Activated T-helper 17 cell treated with anti-CD3 and anti-CD28 coated beads, Interleukin-2, amount 50 U/mL, for 72 hours (primary cell): ENCODE results near the gene GPATCH8. TPM values are rescaled to one million over a fixed set of nuclear protein-coding genes. Genes with fewer than 3 reads are reported as not detected.
A peak's percentile ranks its signal among the peaks of the same experiment; 100 is the strongest.
"Not testable (repeated sequence)": the region's sequence is repeated elsewhere in the genome, so short reads cannot be mapped to it uniquely, and the experiment has no call there.

Experiments
- ATAC-seq: fragments of 150-1000 bp; cut with Tn5 transposase; replicated peaks from 2 replicates; pipeline ENCODE4 v1.10.0; 2021; ENCODE audit warnings: mild to moderate bottlenecking, moderate library complexity
- H3K27ac Mint-ChIP-seq: one replicate; pipeline ENCODE4 v1.8.0; 2022; ENCODE audit warnings: mixed read lengths
- H3K27me3 Mint-ChIP-seq: one replicate; pipeline ENCODE4 v1.8.0; 2022; ENCODE audit warnings: mixed read lengths
- H3K36me3 Mint-ChIP-seq: one replicate; pipeline ENCODE4 v1.8.0; 2022; ENCODE audit warnings: low read depth, mild to moderate bottlenecking, mixed read lengths
- H3K4me1 Mint-ChIP-seq: one replicate; pipeline ENCODE4 v1.8.0; 2022; ENCODE audit warnings: mixed read lengths
- H3K4me3 Mint-ChIP-seq: one replicate; pipeline ENCODE4 v1.8.0; 2022; ENCODE audit warnings: mild to moderate bottlenecking, mixed read lengths
- H3K9me3 Mint-ChIP-seq: one replicate; pipeline ENCODE4 v1.8.0; 2022; ENCODE audit warnings: mixed read lengths
- total RNA-seq, 2 donors: library from RNA; stranded (reverse); gene quantifications; one replicate each; pipeline ENCODE4 v1.2.3, GENCODE V29; 2022

Gene GPATCH8
- total RNA-seq, 2 donors from 2014 or later, result 40.3 to 43.7 TPM

- Mint-ChIP-seq H3K27me3 (peaks cover 7% of the 10 kb centered on the region), H3K27ac (peak overlapping the region; percentile 36), H3K4me1 (peaks cover 6% of the 10 kb centered on the region), H3K9me3 (no peaks in the 10 kb centered on the region), H3K4me3 (no peak overlapping the region), H3K36me3 (no peaks in the 10 kb centered on the region)
- no peak for ATAC-seq
Observed at GRCh38 chr17:44536090-44536953, 33.1 kb upstream of the GPATCH8 start.

GRCh38 chr17:44533533-44534246 lies 30.5 kb upstream of the GPATCH8 start:
- Mint-ChIP-seq H3K4me3 (peak overlapping the region; percentile 53), H3K4me1 (peaks cover 6% of the 10 kb centered on the region), H3K27me3 (no peaks in the 10 kb centered on the region), H3K9me3 (no peaks in the 10 kb centered on the region), H3K27ac (peak overlapping the region; percentile 28), H3K36me3 (no peaks in the 10 kb centered on the region)
- ATAC-seq, result peak; percentile 95

GRCh38 chr17:44530896-44531418 lies 27.8 kb upstream of the GPATCH8 start:
- Mint-ChIP-seq H3K9me3 (no peaks in the 10 kb centered on the region), H3K4me1 (peaks cover 6% of the 10 kb centered on the region), H3K4me3 (no peak overlapping the region), H3K27me3 (no peaks in the 10 kb centered on the region), H3K36me3 (no peaks in the 10 kb centered on the region), H3K27ac (no peak overlapping the region)
- ATAC-seq, result no peak

GRCh38 chr17:44529864-44530263 lies 26.7 kb upstream of the GPATCH8 start:
- no peaks in the 10 kb centered on the region for H3K9me3 Mint-ChIP-seq
- H3K27ac Mint-ChIP-seq, result no peak overlapping the region
- H3K36me3 Mint-ChIP-seq, result no peaks in the 10 kb centered on the region
- ATAC-seq, result no peak
- H3K27me3 Mint-ChIP-seq, result no peaks in the 10 kb centered on the region
- peaks cover 6% of the 10 kb centered on the region for H3K4me1 Mint-ChIP-seq
- H3K4me3 Mint-ChIP-seq, result no peak overlapping the region

GRCh38 chr17:44527954-44528353 lies 24.7 kb upstream of the GPATCH8 start:
- Mint-ChIP-seq H3K9me3 (no peaks in the 10 kb centered on the region), H3K27ac (no peak overlapping the region), H3K27me3 (peaks cover 3% of the 10 kb centered on the region), H3K36me3 (no peaks in the 10 kb centered on the region), H3K4me3 (no peak overlapping the region), H3K4me1 (no peaks in the 10 kb centered on the region)
- ATAC-seq, result no peak

- Mint-ChIP-seq H3K27me3 (peaks cover 3% of the 10 kb centered on the region), H3K4me1 (no peaks in the 10 kb centered on the region), H3K9me3 (no peaks in the 10 kb centered on the region), H3K36me3 (no peaks in the 10 kb centered on the region), H3K4me3 (no peak overlapping the region), H3K27ac (no peak overlapping the region)
- no peak for ATAC-seq
Observed at GRCh38 chr17:44527102-44527501, 23.9 kb upstream of the GPATCH8 start.

- H3K27me3 Mint-ChIP-seq, result peaks cover 6% of the 10 kb centered on the region
- H3K4me1 Mint-ChIP-seq, result no peaks in the 10 kb centered on the region
- no peak for ATAC-seq
- H3K36me3 Mint-ChIP-seq, result no peaks in the 10 kb centered on the region
- H3K9me3 Mint-ChIP-seq, result no peaks in the 10 kb centered on the region
- H3K4me3 Mint-ChIP-seq, result no peak overlapping the region
- no peak overlapping the region for H3K27ac Mint-ChIP-seq
Observed at GRCh38 chr17:44523672-44523972, 20.4 kb upstream of the GPATCH8 start.

GRCh38 chr17:44522883-44523671 lies 19.9 kb upstream of the GPATCH8 start:
- H3K9me3 Mint-ChIP-seq, result no peaks in the 10 kb centered on the region

GRCh38 chr17:44518032-44518431 lies 14.8 kb upstream of the GPATCH8 start:
- Mint-ChIP-seq H3K27ac (no peak overlapping the region), H3K27me3 (peaks cover 6% of the 10 kb centered on the region), H3K36me3 (no peaks in the 10 kb centered on the region), H3K9me3 (no peaks in the 10 kb centered on the region), H3K4me1 (no peaks in the 10 kb centered on the region), H3K4me3 (no peak overlapping the region)
- no peak for ATAC-seq

More at GRCh38 chr17:44522883-44523671, 19.9 kb upstream of the GPATCH8 start:
- no peak overlapping the region for H3K4me3 Mint-ChIP-seq
- peak; percentile 63 for ATAC-seq
- H3K27ac Mint-ChIP-seq, result no peak overlapping the region
- H3K36me3 Mint-ChIP-seq, result no peaks in the 10 kb centered on the region
- no peaks in the 10 kb centered on the region for H3K4me1 Mint-ChIP-seq
- peaks cover 6% of the 10 kb centered on the region for H3K27me3 Mint-ChIP-seq

GRCh38 chr17:44511241-44512134 lies 8.3 kb upstream of the GPATCH8 start:
- H3K9me3 Mint-ChIP-seq, H3K27me3 Mint-ChIP-seq, H3K4me1 Mint-ChIP-seq, H3K27ac Mint-ChIP-seq, ATAC-seq, H3K4me3 Mint-ChIP-seq, H3K36me3 Mint-ChIP-seq: not testable (repeated sequence)

GRCh38 chr17:44506939-44507604 lies 3.9 kb upstream of the GPATCH8 start:
- not testable (repeated sequence) for ATAC-seq, H3K4me1 Mint-ChIP-seq, H3K4me3 Mint-ChIP-seq, H3K27me3 Mint-ChIP-seq, H3K36me3 Mint-ChIP-seq, H3K27ac Mint-ChIP-seq, H3K9me3 Mint-ChIP-seq

- H3K27me3 Mint-ChIP-seq, result peaks cover 5% of the 10 kb centered on the region
- peak overlapping the region; percentile 98 for H3K27ac Mint-ChIP-seq
- ATAC-seq, result peak; percentile 18
- H3K4me3 Mint-ChIP-seq, result peak overlapping the region; percentile 96
- H3K9me3 Mint-ChIP-seq, result no peaks in the 10 kb centered on the region
- peaks cover 24% of the 10 kb centered on the region for H3K36me3 Mint-ChIP-seq
- peaks cover 11% of the 10 kb centered on the region for H3K4me1 Mint-ChIP-seq
Observed at GRCh38 chr17:44502598-44503146, 534 bp downstream of the GPATCH8 start.

GRCh38 chr17:44501866-44502375 lies 1.3 kb downstream of the GPATCH8 start:
- Mint-ChIP-seq H3K36me3 (peaks cover 24% of the 10 kb centered on the region), H3K27me3 (peaks cover 2% of the 10 kb centered on the region), H3K4me3 (peak overlapping the region; percentile 96), H3K27ac (peak overlapping the region; percentile 98), H3K4me1 (peaks cover 13% of the 10 kb centered on the region), H3K9me3 (no peaks in the 10 kb centered on the region)
- no peak for ATAC-seq
